Osteoblast (primary cell): Measurements from ENCODE around the gene CDYL. TPM values are rescaled to one million over a fixed set of nuclear protein-coding genes. Genes with fewer than 3 reads are reported as not detected.
A peak's percentile ranks its signal among the peaks of the same experiment; 100 is the strongest.
"Not testable (repeated sequence)": the region's sequence is repeated elsewhere in the genome, so short reads cannot be mapped to it uniquely, and the experiment has no call there.

Source experiments
- DNase-seq: peaks from one replicate; pipeline ENCODE4 v3.0.0; 2011; ENCODE audit warnings: low spot score, mixed read lengths; ENCODE audit not compliant: insufficient read length; ENCODE audit errors: missing footprints
- H2AFZ ChIP-seq: 2 replicates; pipeline ENCODE4 v1.6.0; 2011; ENCODE audit warnings: mild to moderate bottlenecking, low read length
- H3K27ac ChIP-seq: 2 replicates; pipeline ENCODE4 v1.5.1; 2011; ENCODE audit warnings: mild to moderate bottlenecking, low read depth, low read length, moderate library complexity
- H3K27me3 ChIP-seq: 2 replicates; pipeline ENCODE4 v1.6.0; 2012; ENCODE audit warnings: mild to moderate bottlenecking, control low read depth, inconsistent platforms, low read length, moderate library complexity; ENCODE audit not compliant: insufficient read depth
- H3K36me3 ChIP-seq: 2 replicates; pipeline ENCODE4 v1.5.1; 2011; ENCODE audit warnings: mild to moderate bottlenecking, low read length, control low read depth, moderate library complexity; ENCODE audit not compliant: insufficient read depth
- H3K4me1 ChIP-seq: 2 replicates; pipeline ENCODE4 v1.5.1; 2011; ENCODE audit warnings: mild to moderate bottlenecking, low read length, control low read depth, moderate library complexity; ENCODE audit not compliant: insufficient read depth
- H3K4me2 ChIP-seq: 2 replicates; pipeline ENCODE4 v1.6.0; 2011; ENCODE audit warnings: mild to moderate bottlenecking, low read length; ENCODE audit not compliant: insufficient read depth
- H3K4me3 ChIP-seq: fragments of 200-600 bp; sonication (generic); 3 replicates; pipeline ENCODE4 v1.5.1; 2012; ENCODE audit warnings: mild to moderate bottlenecking, low read length, inconsistent platforms; ENCODE audit not compliant: insufficient read depth
- H3K79me2 ChIP-seq: 2 replicates; pipeline ENCODE4 v1.6.0; 2012; ENCODE audit warnings: mild to moderate bottlenecking, low read length, control low read depth, inconsistent platforms; ENCODE audit not compliant: insufficient read depth
- H3K9me3 ChIP-seq: 2 replicates; pipeline ENCODE4 v1.5.1; 2011; ENCODE audit warnings: low read depth, low read length, control low read depth
- H4K20me1 ChIP-seq: 2 replicates; pipeline ENCODE4 v1.6.0; 2012; ENCODE audit warnings: mild to moderate bottlenecking, low read length, control low read depth; ENCODE audit not compliant: insufficient read depth
- CTCF ChIP-seq: IDR thresholded peaks from 2 replicates; pipeline ENCODE4 v1.5.1; 2011; ENCODE audit warnings: mild to moderate bottlenecking, low read depth, low read length, moderate library complexity; ENCODE audit errors: extremely low read depth
- total RNA-seq: library from RNA; depleted of rRNA; stranded (reverse); fragments of >200 nt; gene quantifications from 2 replicates; pipeline ENCODE4 v1.2.3, GENCODE V29; 2012

Gene CDYL
- total RNA-seq, 1 donor: 106 TPM

GRCh38 chr6:5004373-5005037, 228.3 kb downstream of the CDYL start:
- no peak for TF ChIP-seq CTCF
- no peaks in the 10 kb centered on the region for H3K79me2 ChIP-seq
- peak overlapping the region; percentile 91 for H3K4me2 ChIP-seq
- peaks cover 6% of the 10 kb centered on the region for H3K36me3 ChIP-seq
- no peaks in the 10 kb centered on the region for H4K20me1 ChIP-seq
- H3K4me1 ChIP-seq: peaks cover 6% of the 10 kb centered on the region
- DNase-seq: peak; percentile 22
- no peaks in the 10 kb centered on the region for H3K27me3 ChIP-seq
- H3K4me3 ChIP-seq: peak overlapping the region; percentile 78
- peak overlapping the region; percentile 72 for H3K27ac ChIP-seq
- no peaks in the 10 kb centered on the region for H3K9me3 ChIP-seq
- peak overlapping the region; percentile 96 for H2AFZ ChIP-seq

- H3K4me1 ChIP-seq, H4K20me1 ChIP-seq, DNase-seq, H2AFZ ChIP-seq, H3K9me3 ChIP-seq, H3K27ac ChIP-seq, H3K4me3 ChIP-seq, H3K27me3 ChIP-seq, H3K79me2 ChIP-seq, H3K36me3 ChIP-seq: not testable (repeated sequence)
- H3K4me2 ChIP-seq: peak overlapping the region; percentile 91
Observed at GRCh38 chr6:5005038-5005433, 228.8 kb downstream of the CDYL start.

Other genes starting within 250 kb of the CDYL start
- 8.0 and 8.3 TPM in 2 replicates for gene RPP40, start 227.6 kb downstream of the CDYL start, total RNA-seq